Germinal center (tissue), 1 donor: ENCODE measurements around the gene ELF3.
"Not testable (repeated sequence)": the region's sequence is repeated elsewhere in the genome, so short reads cannot be mapped to it uniquely, and the experiment has no call there.

Source experiments
- DNase-seq: peaks from one replicate; pipeline ENCODE4 v3.0.0; 2012; ENCODE audit warnings: mixed read lengths, low spot score

ELF3 gene

DNA sequence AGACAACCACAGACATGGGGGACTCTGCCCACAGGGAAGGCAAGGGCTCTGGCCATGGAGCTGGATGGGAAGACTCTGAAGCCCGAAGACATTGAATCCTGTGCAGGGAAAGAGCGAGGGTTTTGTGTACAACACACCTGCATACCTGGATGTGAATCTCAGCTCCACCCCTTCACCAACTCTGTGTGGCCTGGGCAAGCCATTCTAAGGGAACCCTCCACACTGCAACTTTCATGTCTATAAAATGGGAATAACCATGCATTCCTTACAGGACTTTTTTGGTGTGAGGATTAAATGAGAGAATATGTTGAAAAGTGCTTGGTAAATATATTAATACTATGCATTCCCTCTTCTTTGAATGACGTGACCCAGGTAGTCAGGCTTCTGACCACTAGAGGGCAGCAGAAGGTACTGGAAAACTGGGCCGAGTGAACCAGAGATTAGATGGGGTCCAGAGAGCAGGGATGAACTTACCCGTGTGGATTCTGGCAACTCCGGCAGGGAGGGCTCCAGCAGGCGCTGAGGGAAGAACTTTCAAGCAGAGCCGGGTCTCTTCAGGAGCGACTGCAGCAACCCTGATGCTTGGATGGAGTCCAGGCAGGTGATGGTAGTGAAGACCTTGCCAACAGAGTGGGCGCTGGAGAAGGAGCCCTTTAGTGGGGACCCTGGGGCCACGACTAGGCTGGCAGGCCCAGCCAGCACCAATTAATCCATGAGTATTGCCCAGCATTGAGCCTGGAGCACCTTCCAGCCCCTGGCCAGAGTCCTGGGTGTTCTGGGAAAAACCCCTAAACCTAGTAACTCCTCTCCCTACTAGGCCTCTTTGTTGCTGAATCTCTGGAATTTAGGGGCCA is 834 bp upstream of the ELF3 start:
- peak; percentile 78 for DNase-seq

- no peak for DNase-seq
Observed at GRCh38 chr1:202011994-202012393, 1.6 kb downstream of the ELF3 start.

- DNase-seq, result no peak
Observed at GRCh38 chr1:202012544-202013478, 2.4 kb downstream of the ELF3 start.

DNA sequence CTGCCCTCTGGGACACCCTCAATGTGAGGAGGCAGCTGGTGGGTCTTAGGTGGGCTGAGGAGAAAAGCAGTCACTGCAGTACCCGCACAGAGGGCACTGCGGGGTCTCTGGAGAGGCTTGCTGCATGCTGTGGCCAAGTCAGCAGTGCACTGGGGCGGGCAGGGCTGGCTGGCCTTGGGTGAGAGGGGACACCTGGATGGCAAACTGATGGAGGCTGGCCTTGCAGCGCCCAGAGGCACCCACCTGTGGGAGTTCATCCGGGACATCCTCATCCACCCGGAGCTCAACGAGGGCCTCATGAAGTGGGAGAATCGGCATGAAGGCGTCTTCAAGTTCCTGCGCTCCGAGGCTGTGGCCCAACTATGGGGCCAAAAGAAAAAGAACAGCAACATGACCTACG is 3.2 kb downstream of the ELF3 start:
- no peak for DNase-seq

DNA sequence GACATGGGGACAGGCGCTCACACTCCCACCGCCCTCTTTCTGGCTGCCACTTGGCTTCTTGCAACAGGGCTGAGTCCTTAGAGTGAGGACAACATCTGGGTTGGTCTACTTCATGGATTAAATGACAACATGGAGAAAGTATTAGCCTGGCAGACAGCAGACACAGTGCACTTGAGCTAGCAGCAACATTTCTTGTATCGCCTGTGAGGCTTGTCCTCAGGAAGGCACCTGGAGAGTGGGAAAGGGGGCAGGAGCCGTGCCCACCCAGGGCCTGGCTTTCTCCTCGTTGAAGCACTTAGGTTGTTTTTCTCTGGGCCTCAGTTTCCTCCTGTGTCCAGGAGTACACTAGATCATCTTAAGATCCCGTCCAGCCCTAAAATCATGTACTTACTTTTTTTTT is 3.7 kb downstream of the ELF3 start:
- no peak for DNase-seq

GRCh38 chr1:202014915-202015661 is 4.7 kb downstream of the ELF3 start:
- no peak for DNase-seq

- no peak for DNase-seq
Observed at GRCh38 chr1:202015662-202015937, 5.2 kb downstream of the ELF3 start.

DNA sequence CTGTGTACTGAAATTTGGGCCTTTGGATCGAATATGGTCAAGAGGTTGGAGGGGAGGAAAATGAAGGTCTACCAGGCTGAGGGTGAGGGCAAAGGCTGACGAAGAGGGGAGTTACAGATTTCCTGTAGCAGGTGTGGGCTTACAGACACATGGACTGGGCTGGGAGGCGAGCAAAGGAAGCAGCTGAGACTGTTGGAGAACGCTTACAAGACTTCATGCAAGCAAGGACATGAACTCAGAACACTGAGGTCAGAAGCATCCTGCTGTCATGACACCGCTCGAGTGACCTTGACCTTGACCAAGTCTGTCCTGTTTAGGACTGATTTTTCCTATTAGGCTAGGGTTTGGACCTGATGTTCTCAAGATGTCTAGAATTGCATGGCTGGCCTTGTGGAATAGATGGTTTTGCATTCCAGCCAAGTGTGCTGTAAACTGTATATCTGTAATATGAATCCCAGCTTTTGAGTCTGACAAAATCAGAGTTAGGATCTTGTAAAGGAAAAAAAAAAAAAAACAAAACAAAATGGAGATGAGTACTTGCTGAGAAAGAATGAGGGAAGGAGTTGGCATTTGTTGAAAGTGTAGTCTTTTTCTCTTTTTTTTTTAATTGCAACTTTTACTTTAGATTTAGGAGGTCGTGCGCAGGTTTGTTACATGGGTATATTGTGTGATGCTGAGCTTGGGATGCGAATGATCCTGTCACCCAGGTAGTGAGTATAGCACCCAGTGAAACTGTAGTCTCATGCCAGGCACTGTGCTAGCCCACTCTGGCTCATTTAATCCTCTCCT is 5.8 kb downstream of the ELF3 start:
- DNase-seq, result no peak

DNA sequence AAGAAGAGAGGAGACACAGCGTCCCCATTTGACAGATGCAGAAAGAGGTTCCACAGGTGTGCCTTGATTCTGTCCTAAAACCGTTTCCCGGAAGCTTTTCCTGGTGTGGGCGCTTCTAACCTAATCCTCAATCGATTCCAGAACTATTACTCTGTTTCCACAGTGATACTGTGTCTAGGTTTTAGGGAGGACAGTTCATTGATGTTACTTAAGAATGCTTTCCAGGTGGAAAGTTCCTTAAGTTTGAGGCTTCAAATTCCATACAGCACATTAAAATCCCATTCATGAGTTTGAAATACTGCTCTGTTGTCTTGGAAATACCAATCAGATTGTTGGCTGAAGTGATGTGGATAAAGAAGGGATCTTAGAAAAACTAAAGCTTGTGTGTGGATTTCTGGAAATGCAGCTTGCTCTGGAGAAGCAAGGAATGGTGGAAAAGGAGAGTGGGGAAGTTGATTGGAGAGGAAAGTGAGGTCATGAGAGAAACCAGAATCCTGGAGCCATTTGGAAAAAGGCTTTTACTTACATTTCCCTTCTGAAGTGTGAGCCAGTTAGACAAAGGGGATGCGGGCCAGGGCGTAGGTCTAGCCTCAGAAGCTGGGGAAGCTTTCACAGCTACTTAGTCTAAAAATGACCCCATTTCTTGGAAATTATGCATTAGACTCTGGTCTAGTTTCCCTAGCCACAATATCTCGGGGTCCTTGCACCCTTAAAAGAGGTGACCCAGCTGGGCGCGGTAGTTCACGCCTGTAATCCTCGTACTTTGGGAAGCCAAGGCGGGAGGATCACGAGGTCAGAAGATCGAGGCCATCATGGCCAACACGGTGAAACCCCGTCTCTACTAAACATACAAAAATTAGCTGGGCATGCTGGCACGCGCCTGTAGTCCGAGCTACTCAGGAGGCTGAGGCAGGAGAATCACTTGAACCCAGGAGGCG is 6.7 kb downstream of the ELF3 start:
- no peak for DNase-seq

GRCh38 chr1:202017749-202018467 is 7.5 kb downstream of the ELF3 start:
- DNase-seq, result no peak

DNA sequence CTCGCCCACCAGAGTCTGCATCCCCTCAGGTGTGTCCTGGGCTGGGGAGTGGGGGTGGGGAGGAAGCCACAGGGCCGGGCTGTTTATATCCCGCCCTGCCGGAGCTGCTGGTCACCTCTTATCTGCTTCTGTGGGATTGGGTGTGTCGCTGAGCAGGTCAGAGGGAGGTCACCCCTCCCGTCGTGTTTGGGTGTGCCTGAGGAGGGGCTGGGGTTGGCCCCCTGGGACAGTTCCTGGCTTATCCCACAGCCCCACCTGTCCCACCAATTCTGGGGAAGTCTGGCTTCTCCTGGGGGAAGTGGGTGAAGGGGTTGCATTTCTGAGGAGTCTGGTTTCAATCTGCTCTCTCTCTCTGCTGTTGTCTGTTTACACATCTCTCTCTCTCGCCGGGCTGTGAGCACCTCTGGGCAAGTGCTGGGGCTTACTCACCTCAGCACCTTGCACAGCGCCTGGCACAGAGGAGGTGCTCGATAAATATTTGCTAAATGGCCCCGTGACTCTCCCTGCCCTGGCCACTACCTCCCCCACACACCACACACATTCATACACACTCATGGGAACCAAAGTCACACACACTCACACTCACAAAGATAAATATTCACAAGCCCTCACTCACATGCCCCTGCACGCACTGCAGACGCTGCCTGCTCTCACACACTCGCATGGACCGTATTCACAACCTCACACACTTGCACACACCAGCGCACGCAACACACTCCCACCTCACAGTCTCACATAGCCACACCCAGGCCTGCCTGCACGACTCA is 8.3 kb downstream of the ELF3 start:
- no peak for DNase-seq

DNA sequence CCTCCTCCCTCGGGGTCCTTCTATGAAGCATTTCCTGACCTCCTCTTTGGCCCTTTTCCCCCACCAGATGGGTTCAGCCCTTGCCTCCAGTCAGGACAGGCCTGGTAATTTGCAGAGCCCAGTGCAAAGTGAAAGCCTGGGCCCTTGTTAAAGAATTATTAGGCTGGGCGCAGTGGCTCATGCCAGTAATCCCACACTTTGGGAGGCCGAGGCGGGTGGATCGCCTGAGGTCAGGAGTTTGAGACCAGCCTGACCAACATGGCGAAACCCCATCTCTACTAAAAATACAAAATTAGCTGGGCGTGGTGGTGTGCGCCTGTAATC is 8.8 kb downstream of the ELF3 start:
- not testable (repeated sequence) for DNase-seq

DNA sequence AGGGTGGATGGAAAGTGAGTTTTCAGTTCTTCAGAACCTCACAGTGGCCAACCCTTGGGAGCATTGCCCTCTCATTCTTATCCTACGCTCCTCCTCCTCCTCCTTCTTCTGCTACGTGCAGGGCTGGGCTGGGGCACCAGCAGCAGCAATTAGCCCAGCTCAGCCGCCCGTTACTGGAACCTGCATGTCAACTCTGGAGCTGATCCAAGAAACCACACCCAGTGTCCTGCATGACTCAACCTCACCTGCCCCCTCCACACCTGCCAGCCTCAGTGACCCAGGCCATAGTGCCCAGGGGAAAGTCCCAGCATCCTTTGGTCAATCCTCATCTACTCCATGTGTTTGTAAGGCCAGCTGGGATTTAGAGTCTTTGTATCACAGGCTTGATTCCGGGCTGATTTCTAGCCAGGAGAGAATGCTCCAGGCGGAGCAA is 12.6 kb downstream of the ELF3 start:
- DNase-seq, result no peak

- no peak for DNase-seq
Observed at GRCh38 chr1:202029171-202029665, 18.8 kb downstream of the ELF3 start.

DNA sequence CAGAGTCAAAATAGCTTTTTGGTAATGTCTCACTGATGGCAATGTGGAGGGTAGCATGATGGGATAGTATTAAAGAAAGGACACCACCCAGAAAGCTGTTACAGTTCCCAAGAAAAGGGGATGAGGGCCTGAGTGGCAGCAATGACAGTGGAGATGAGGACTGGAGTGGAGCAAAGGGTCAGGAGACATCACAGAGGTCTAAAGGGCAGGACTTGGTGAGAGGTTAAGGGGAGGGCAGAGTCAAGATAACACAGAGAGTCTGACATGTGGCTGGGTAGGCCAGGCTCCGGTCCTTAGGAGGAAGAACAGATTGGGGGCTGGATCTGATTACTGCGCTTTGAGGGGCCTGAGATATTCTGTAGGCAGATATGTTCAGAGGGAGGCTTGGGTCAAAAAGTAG is 19.3 kb downstream of the ELF3 start:
- DNase-seq, result no peak

- no peak for DNase-seq
Observed at GRCh38 chr1:202031796-202032195, 21.4 kb downstream of the ELF3 start.

DNA sequence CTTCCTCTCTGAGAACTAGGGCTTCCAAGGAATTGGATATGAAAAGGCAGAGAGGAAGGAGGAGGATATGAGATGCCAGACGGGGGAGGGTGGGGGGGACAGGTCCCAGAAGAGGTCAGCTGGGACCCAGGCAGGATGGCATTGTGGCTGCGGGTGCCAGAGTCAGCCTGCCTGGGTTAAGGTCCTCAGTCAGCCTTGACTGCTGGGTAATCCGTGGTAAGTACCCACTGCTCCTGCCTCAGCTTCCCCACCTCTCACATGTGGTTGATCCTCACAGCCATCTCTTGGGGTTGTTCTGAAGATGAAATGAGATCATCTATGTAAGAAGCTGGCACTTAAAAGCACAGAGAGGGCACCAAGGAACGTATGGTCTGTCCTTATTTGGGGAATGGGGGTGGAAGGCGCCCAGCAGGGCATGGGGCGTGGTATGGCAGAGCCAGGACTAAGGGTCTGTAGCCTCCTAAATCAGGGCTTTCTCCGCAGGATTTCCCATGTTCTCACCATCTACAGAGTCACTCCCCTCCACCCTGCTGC is 23.8 kb downstream of the ELF3 start:
- DNase-seq, result no peak

DNA sequence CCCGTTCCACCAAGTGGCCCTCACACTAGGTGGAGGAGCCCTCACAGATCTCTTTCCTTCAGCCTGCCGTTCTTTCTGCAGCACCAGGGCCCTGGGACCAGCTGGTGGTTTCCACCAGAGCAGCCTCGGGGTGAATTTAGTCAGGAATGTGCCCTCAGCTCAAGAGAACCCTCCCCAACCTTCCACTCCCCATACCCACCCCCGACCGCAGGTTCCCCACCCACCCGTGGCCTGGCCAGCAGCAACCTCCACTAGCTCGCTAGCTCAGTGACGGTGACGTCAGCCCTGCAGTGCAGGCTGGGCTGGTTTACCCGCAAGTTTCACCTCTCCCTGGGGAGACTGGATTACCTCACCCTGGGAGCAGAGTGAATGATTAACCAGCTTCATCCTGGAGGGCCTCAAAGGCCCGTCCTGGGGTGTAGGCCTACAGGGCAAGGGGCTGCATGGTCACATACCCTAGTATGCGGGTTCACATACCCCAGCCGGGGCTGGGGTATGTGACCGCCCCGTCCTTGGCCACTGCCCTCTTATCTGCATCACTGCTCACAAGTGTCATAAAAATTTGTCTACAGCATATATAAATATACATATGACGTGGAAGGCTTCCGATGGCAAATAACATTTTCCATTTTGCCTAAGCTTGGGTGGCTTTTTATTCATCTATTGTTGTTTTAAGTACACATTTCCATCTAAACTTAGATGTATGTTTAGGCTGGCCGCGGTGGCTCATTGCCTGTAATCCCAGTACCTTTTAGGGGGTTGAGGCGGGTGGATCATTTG is 24.5 kb downstream of the ELF3 start:
- no peak for DNase-seq
